PFSK-1 (cell line): Measurements from ENCODE around the gene ELL.

Experiments
- FOXP2 ChIP-seq: optimal IDR thresholded peaks from 2 replicates; pipeline ENCODE3; 2011; ENCODE audit warnings: borderline replicate concordance, control low read depth, inconsistent platforms; ENCODE audit not compliant: insufficient read depth; ENCODE audit errors: extremely low read length, extremely low read depth
- POLR2AphosphoS5 ChIP-seq: IDR thresholded peaks from 2 replicates; pipeline ENCODE4 v1.6.1; 2012; ENCODE audit warnings: low read depth, mild to moderate bottlenecking, control low read depth, low read length, moderate library complexity
- SIN3A ChIP-seq: IDR thresholded peaks from 2 replicates; pipeline ENCODE4 v1.6.1; 2012; ENCODE audit warnings: mild to moderate bottlenecking, low read length, moderate library complexity, borderline replicate concordance; ENCODE audit not compliant: insufficient read depth
- TAF1 ChIP-seq: IDR thresholded peaks from 2 replicates; pipeline ENCODE4 v1.6.1; 2012; ENCODE audit warnings: low read length, control low read depth, borderline replicate concordance; ENCODE audit not compliant: insufficient read depth
- TF ChIP-seq, protein P1 (sequence below), 2 experiments: IDR thresholded peaks; 2 replicates each; pipeline versions ENCODE4 v1.6.1 to v1.8.0; 2011 to 2012; ENCODE audit warnings: low read depth in 2 of 2, low read length in 2 of 2, control low read depth in 1 of 2, inconsistent platforms in 1 of 2, mild to moderate bottlenecking in 1 of 2, moderate library complexity in 1 of 2; ENCODE audit not compliant: insufficient read depth in 1 of 2

The ELL gene

GRCh38 chr19:18507021-18507726 is 14.7 kb downstream of the ELL start:
- TF ChIP-seq, protein P1, sequence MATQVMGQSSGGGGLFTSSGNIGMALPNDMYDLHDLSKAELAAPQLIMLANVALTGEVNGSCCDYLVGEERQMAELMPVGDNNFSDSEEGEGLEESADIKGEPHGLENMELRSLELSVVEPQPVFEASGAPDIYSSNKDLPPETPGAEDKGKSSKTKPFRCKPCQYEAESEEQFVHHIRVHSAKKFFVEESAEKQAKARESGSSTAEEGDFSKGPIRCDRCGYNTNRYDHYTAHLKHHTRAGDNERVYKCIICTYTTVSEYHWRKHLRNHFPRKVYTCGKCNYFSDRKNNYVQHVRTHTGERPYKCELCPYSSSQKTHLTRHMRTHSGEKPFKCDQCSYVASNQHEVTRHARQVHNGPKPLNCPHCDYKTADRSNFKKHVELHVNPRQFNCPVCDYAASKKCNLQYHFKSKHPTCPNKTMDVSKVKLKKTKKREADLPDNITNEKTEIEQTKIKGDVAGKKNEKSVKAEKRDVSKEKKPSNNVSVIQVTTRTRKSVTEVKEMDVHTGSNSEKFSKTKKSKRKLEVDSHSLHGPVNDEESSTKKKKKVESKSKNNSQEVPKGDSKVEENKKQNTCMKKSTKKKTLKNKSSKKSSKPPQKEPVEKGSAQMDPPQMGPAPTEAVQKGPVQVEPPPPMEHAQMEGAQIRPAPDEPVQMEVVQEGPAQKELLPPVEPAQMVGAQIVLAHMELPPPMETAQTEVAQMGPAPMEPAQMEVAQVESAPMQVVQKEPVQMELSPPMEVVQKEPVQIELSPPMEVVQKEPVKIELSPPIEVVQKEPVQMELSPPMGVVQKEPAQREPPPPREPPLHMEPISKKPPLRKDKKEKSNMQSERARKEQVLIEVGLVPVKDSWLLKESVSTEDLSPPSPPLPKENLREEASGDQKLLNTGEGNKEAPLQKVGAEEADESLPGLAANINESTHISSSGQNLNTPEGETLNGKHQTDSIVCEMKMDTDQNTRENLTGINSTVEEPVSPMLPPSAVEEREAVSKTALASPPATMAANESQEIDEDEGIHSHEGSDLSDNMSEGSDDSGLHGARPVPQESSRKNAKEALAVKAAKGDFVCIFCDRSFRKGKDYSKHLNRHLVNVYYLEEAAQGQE (IDR thresholded peaks at IDR 0.05; ENCODE audit: insufficient read depth in 1 of 2, low read depth in 2 of 2, low read length in 2 of 2): no peak
- no peak for TF ChIP-seq SIN3A

GRCh38 chr19:18506101-18506930 is 15.6 kb downstream of the ELL start:
- no peak for TF ChIP-seq SIN3A
- TF ChIP-seq, protein P1 (IDR thresholded peaks at IDR 0.05; ENCODE audit: insufficient read depth in 1 of 2, low read depth in 2 of 2, low read length in 2 of 2): no peak
- TF ChIP-seq FOXP2: no peak
- no peak for TF ChIP-seq TAF1
- no peak for TF ChIP-seq POLR2AphosphoS5

DNA sequence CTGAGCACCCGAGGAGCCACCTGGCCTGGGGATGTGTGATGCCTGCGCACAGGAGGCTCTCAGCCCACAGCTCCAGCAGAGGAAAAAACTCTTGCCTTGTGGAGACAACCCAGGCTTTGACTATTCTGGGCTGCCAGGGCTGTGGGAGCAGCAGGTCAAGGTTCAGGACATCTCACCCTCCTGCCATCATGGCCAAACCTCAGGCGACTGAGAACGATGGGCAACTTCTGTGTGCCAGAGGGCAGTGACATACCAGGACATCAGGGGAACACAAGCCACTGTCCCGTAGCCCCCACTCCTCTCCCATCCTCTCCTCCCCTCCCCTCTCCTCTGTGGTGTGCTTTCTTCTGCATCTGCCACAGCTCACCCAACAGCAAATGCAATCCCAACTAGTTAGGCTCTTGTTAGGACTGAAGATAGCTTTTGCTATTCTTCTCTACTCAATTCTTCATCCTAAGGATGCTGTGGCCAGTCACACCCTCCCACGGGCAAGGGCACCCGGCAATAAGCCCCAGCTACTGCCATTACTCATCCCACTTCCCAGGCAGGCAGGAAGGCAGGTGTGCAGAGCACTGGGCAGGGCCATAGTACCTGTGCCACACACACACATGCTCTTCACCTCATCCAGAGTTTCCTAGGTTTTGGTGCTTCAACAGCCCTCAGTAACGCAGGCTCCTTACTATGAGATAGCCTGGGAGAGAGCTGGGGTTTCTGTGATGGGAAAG is 16.8 kb downstream of the ELL start:
- TF ChIP-seq SIN3A (no peak), TAF1 (no peak), FOXP2 (no peak), POLR2AphosphoS5 (no peak)
- TF ChIP-seq, protein P1 (IDR thresholded peaks at IDR 0.05; ENCODE audit: insufficient read depth in 1 of 2, low read depth in 2 of 2, low read length in 2 of 2): no peak

DNA sequence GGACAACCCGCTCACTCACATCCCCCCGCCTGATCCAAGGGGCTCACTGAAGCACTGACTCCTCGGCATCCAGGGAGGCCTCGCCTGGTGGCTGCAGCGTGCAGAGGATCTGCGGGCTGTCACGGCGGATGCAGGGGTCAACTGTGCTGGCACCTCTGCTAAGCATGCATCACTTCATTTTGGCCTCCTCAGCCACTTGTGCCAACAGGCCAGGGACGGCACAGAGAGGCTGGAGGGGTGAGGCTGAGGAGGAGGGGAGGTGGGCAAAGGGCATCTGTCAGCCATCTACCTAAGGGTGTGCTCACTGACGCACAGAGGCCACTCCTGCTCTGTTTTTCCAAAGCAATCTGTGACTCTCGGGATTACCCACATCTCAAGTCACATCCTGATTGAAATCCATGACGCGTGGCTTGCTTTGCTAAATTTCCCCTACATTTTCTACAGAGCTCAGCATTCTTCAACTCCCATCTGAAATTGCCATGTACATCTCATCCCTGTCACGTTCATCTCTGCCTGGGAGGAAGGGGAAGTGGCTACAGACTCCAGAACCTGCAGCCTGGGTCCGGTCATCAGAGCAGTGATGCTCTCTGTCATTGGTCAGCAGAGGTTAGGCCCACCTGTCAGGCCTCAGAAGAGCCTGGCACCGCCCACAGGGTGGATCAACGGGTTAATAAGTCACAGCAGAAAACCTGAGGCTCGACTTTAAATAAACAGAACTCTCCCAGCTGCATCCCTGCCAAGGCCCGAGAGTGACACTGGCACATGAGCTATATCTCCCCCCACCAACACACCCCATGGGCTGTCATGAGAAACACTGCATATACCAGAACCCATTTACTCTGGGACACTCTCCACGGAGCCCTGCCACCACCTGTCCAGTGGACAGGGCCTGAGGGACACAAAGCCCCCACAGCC is 17.6 kb downstream of the ELL start:
- TF ChIP-seq POLR2AphosphoS5: no peak
- no peak for TF ChIP-seq TAF1

- TF ChIP-seq POLR2AphosphoS5: no peak
- TF ChIP-seq, protein P1 (IDR thresholded peaks at IDR 0.05; ENCODE audit: insufficient read depth in 1 of 2, low read depth in 2 of 2, low read length in 2 of 2): no peak
- TF ChIP-seq SIN3A: no peak
- TF ChIP-seq FOXP2: no peak
- no peak for TF ChIP-seq TAF1
These were observed 18.4 kb downstream of the ELL start for GRCh38 chr19:18503337-18503970.
